ENCODE results near the gene PSAT1.

Gene PSAT1

DNA sequence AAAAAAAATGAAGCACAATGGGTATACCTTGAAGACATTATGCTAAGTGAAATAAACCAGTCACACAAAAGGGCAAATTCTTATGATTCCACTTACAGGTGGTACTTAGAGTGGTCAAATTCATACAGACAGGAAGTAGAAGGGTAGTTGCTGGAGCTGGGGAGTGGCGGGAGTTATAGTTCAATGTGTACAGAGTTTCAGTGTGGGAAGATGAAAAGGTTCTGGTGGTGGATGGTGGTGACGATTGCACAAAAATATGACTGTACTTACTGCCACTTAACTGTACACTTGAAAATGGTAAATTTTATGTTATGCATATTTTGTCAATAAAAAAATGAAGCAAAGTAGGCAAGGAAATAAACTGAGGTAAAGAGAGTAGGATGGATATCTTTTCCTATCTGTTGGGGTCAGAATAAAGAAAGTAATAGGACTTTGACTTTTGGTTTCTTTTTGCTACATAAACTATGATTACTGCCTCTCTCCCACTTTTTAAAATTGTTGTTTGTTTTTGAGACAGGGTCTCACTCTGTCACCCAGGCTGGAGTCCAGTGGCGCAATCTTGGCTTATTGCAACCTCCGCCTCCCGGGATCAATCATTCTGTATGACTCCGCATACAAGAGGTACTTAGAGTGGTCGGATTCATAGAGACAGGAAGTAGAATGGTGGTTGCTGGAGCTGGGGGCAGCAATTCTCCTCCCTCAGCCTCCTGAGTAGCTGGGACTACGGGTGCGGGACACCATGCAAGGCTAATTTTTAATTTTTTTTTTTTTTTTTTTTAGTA is 4.0 kb upstream of the PSAT1 start:
- DNase-seq: no peak

DNA sequence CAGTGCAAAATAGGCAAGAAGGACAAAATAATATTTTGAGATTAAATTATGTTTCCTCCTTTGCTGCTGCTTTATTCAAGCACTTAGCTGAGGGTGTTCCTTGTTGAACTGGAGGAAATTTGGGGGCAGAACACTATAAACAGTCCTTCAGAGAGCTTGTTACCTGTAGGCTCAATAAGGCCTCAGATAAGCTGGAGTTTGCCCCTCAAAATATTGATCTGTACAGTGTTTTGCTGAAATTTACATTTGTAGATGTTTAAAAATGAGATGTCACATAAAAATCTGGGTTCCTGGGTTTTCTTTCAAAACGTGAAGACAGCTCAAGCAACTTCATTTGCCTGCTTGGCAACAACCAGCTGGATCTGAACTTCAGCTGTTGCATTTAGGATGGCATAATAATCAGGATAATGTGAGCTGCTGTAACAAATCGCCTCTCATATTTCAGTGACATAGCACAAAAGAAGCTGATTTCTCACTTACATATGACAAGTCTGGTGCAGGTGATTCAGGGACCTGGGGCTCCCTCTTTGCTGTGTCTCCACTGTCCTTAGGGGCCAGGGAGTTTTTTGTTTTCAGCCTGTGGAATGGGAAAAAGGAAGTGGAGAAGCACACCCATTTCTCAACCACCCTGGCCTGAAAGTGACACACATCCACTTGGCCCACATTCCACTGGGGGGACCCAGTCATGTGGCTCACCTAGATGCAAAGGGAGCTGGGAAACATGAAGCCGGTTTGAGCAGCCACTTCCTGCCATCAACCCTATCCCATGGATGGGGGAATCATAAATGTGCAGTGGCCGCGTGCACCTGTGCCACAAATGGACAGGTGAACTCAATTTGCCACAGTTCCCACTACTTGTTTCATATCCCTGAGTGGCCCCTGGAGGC is 2.4 kb upstream of the PSAT1 start:
- no peak for DNase-seq

DNA sequence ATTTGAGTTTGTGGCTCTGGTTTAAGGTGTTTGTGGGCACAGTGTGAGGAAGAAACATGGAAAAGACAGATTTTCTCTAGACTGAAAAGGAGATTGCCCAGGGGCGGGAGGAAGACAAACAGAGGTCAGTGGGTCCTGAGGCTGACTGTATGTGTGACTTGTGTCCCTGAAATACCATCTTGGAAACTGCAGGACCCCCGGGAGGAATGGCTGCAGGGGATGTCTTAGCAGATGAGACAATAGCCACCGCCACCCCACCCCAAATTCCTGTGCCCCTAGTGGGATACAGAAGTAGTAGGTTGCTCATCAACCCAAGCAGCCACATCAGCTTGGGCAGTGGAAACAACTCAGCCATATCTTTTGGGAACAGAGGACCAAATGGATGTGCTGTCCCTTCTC is 1.7 kb upstream of the PSAT1 start:
- DNase-seq: no peak

DNA sequence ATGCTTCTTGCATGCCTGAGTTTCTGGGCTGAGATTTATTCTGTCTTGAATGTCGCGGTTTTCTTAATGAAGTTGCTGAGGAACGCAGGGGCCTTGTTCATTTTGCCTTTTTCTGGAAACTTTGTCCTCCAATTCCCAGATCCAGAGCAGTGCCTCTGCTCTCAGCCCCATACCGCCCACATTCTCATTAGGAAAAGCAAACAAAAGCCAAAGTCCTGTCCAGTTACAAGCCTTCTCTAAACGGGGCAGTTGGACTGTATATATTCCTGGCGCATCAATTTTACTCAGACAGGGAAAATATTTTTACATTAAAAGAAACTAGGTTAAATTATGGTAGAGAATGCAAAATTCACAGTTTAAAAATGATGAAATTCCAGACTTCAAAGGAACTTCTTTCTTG is 1.2 kb upstream of the PSAT1 start:
- no peak for DNase-seq

DNA sequence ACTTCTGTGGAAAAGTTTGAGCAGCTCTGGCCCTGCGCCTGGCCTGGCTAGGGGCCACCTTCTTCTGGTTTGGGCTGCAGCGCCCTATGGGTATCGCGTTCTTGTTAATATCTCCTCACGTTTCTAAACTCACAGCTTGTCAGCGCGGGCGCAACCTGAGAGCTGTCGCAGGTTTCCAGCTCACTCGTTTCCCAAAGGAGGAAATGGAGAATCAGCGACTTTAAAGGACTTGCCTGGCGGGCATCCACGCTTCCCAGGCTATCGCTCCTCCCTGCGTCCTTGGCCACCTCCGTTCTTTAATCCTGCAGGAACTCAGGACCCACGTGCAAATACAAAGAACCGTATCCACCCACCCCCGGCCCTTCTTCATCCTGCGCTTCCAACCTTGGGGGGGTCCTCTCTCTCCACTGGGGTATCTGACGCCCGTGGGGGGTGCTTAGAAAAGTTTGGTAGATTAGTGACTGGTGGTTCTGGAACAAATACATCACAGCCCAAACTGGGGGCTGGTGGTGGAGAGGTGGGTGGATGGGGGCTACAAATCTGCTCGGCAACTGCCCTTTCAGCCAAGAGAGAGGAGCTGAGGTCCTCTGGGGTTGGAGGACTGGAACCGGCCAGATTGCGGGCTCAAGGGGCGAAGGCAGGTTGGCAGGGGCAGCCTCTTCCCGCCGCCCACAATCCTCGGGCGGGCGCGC is 578 bp upstream of the PSAT1 start:
- peak; percentile 9 for DNase-seq

DNA sequence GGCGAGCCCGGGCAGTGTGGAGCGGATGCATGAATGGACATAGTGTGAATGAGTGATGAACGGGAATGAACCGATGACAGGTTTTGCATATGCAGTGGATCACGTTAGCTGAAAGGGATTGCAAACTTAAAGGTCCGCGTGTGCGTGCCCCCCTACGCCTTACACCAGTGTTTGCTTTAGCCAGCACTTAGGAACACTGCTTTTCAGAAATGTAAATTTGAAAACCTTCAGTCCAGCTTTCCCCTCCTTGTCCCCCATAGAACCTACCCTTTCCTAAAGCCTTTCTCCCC is 692 bp downstream of the PSAT1 start:
- DNase-seq: no peak

DNA sequence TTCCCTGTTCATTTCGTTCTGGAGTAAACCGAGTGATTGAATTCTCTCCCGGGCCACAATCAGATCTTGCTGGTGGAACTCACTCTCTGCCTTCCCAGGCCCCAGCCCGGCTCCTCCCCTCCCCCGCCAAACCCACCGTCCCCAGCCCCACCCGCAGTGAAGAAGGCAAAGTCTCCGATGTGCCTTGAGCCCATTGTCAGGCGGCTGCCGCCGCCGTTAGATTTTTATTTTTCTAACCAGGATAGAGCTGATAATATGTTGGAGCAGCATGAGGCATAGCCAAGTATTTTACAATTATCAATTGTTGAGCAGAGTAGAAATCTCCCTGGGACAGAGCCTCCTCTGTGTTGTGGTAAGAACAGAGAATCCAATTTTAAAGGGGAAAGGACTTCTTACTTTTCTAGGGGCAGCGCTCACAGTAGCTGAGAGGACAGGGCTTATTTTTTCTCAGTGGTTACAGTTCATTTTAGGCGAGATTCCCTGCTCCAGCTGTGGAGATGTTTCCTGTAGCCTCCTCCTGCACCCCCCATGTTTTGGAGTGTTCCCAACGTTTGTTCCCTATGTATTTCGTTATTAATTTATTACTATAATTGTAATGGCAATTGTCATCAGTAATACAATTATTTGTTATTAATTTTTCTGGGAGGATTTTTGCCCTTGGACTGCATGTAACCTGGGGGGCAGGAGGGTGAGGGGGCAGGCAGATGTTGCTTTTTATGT is 1.3 kb downstream of the PSAT1 start:
- DNase-seq: no peak

DNA sequence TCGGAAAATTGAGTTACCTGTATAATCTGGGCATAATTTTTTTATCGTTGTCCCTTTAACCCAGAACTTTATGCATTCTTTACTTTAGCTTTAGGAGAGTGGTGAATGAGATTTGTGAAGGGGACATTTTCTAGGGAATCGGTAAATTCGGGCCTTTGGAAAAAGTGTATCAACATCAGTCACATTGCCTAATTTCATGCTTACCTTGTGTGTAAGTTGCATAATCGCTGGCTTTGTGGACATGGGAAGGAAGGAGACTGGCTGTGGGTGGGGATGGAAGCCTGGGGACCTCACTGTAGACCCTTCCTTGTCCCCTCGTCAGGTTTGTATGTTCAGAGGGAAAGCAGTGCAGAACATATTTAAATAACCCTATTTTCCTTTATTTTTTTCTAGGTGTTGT is 3.3 kb downstream of the PSAT1 start:
- no peak for DNase-seq

DNA sequence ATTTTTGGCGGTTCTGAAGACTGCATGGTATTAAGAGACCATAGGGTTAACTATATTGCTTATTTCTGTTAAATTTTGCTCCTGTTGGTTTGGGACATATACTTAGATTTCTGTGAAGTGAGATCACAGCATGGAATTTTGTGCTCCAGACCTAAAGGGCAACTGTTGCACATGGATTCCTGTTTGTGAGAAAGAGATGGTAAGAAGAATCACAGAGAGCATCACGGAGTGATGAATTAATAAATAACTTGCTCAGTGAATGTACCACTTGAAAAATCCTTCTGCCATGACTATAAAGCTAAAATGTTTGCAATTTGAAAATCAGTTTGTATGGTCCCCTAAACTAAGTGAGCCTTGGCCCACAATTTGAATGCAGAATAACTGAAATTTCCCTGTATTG is 4.5 kb downstream of the PSAT1 start:
- no peak for DNase-seq

DNA sequence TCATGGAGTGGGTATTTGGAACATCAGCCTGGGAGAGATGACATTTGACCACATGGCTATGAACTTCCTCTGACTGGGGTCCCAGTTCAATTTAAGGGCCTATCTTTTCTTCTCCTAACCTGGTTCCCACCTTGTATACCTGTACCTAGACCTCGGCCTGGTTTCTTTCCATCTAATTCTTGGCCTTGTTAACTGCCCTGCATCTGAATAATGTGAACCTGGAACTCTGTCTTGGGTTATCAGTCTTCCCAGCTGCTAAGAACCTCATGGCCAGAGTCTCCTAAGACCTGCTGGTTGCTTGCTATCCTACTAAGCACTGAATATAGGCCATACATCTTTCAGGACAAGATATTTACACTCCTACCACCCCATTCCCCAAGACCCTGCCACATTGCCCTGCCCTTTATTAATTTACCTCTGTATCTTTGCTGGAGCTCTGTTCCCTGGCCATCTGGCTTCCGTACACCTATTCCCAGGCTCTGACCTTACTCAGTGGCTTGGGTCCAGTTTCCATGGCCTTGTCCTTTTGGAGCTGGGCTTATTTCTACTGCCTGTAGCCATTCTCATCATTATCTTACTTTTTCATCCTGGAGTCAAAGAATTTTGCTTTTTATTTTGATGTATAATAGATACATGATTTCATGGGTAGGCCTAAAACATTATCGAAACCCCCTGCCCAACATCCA is 6.6 kb downstream of the PSAT1 start:
- DNase-seq: no peak

DNA sequence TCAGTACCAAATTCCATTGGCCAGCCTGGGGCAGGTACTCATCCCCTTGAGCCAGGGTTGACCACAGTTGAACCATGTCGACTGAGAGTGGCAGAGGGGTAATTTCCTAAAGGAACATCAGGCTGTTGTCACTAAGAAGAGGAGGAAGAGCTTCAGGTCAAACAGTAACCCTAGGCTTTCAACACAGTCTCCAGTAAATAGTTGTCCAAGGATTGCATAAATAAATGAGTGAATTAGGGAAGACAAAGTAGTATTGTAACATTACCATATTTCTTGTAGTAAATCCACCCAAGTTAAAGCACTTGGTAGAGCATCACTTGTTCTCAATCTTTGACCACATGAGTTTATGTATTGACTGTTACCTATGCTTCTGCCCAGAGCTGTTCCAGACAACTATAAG is 7.4 kb downstream of the PSAT1 start:
- DNase-seq: no peak

DNA sequence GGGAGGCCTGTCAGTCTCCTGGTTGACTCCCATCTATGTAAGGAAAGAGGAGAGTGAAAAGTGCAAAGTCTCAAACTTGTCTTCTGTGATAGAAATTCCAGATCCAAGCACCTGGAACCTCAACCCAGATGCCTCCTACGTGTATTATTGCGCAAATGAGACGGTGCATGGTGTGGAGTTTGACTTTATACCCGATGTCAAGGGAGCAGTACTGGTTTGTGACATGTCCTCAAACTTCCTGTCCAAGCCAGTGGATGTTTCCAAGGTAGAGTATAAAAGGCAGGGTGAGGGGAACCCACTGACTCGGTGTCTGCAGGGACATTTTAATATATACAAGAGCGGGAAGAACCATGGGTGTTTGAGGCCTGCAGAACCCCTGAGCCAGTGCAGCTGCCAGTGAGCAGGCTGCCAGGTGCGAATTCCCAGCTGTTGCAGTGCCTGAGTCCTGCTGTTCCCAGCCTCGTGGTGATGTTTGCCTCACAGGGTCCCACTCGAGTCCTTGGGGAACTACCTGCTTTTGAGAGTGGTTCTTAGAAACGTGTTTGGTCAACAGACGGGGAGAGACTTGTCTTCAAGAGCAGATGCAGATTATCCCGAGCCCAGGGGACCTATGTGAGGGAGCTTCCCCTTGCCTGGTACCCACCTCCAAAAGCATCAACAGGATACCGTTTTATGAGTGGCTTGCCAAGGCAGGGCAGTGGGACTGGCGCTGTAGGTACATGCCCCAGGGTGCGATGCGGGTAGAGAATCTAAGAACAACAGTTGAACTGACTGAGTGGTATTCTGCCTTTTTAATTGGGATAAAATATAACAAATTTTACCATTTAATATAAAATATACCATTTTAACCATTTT is 9.5 kb downstream of the PSAT1 start:
- no peak for DNase-seq

DNA sequence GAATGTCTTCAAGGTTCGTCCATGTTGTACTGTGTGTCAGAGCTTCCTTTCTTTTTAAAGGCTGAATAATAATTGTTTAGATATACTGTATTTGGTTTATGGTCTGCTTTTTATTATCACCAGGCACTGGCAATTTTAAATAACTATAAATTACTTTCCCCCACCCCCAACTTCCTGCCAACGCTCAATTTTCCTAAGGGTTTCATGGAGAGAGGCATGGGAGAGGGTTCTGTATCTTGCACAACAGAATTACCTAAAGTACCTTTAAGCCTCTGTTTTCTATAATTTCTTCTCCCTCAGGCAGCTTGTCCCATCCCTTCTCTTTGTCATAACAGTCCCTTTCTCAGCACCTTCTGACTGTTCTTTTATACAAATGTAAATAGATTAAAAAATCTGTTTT is 10.4 kb downstream of the PSAT1 start:
- DNase-seq: no peak

DNA sequence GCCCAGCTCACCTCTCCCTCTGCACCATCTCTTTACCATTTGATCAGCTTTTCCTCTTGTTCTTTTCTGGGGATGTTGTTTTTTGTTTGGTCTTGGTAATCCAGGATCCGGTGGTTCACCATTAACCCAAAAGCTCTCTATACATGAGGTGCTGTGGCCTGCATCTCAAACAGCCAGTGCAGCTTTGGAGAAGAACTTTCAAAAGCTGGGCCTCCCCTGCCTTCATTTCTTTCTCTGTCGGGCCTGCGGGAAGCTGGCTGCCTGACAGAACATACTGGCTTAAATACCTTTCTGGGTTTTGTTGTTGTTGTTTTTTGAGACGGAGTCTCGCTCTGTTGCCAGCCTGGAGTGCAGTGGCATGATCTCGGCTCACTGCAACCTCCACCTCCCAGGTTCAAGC is 12.1 kb downstream of the PSAT1 start:
- DNase-seq: no peak

DNA sequence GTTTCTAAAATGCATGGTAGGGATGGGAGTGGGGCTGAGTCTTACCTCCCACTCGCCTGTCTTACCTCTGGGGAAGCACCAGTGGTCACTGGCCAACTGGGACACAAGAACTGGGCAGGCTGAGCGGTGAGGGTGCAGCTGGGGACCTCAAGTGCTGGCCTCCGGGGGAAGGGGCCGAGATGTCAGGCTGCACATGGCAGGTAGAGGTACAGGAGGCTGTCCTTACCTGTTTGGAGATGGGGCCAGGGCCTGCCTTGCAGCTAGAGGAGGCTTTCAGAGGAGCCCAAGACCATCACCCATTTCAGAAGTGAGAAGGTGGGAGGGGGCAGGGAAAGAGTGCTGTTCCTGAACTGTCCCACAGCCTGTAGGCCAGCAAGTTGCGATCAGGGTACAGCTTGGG is 14.2 kb downstream of the PSAT1 start:
- no peak for DNase-seq

DNA sequence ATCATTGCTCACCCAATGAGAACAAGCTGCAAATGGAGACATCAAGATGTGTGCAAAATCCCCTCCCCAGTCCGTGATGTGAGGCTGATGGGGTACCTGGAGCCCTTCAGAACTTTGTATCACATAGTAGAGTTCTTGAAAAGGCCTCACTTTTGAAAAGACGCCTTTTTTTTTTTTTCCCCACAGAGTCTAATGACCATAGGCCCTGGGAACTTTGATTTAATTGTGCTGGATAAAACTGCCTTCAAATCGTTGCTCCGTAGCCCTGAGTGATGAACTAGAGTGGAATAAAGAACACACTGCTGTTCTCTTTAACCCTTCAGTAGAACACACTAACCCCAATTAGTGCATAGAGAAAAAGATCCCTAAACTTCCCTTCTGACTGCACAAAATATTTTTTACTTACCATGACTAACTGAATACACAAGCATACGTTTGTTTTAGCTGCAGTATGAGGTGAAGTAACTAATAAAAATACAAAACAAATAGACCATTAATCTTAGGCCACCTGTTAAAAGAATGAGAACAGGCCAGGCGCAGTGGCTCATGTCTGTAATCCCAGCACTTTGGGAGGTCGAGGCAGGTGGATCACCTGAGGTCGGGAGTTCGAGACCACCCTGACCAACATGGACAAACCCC is 15.1 kb downstream of the PSAT1 start:
- DNase-seq: no peak

DNA sequence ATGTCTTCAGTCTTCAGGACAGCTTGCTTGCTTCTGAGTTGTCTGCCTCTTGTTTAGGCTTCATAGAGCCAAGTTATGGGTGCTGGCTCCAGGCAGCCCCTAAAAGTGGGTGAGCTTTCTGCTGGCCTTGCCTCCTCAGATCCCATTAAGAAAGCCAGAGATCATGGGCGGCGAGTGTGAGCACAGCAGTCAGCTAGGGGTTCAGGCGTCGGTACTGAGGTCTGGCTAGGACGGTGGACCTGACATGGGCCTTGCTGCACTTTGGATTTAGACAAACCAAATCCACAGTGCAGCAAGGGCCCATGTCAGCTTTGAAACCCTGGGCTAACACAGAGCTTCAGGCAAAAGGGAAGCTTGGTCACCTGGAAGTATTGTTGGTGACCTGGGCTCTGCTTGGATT is 17.6 kb downstream of the PSAT1 start:
- DNase-seq: no peak

DNA sequence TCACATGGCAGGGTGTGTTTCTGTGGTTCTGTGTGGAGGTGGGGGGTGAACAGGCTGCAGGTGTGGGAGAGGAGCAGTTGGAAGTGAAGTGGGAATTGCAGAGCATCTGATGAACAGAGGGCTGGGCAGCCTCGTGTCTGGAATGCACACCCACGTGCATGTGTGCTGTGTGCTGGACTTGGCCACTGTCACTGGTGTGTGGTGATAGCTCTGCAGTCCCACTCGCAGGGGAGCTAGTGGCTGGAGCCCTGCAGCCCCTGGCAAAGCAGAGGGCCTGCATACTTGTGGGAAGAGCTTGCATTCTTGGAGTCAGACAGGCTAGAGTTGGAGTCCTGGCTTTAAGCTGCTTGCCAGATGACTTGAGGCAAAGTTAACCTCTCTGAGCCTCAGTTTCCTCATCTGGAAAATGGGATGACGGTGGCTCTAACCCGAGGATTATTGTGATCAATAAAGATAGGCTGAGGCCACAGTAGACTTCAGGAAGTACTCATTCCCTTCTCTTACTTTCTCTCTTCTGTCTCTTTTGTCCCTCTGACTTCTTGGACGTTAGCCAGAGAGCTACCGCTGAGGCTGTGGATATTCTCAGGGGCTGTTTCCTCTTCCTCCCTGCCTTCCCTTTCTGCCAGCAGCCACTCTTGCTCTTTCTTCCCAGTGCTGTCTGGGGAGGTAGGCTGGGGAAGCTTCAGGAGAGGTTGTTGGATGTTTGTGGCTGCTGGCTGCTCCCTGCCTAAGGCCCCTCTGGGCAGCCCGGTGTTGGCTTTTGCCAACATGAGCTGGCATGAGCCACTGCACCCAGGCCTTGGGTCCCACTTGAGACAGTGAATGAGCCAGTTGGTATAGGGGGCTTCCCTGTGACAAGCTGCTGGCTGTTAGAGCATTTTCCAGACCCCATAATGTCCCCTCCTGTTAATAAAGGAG is 18.3 kb downstream of the PSAT1 start:
- DNase-seq: no peak

DNA sequence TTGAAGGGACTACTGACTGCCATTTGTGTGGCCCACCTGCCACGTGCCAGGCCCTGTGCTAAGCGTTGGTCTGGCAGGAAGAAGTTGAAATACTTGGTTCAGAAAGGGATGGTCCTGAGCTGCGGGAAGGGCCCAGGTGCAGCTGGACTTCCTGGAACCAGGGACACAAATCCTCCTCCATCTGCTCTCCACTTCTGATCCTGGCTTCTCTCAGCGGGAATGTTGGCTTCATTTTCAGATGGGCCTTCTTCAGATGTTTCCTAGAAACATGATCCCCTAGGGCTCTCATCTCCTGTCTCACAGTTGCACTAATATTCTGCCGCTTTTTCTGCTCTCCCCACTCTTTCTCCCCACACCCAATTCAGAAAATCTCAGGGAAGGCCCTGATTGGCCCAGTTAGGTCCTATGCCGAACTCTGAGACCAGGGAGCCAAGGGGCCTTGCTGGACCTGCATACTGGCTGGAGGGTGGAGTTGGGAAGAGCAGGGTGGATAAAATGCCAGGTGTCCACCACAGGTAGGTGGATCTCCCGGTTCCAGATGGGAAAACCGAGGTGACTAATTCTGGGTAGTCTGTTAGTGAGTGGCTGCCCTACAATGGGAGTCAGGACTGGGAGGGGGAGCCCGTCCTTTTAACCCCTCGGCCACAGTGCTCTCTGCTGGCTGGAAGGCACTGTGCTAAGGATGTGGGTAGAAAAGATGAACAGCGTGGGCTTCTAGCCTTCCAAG is 19.4 kb downstream of the PSAT1 start:
- DNase-seq: no peak
